Stimulated activated CD8-positive, alpha-beta memory T cell treated with anti-CD3 and anti-CD28 coated beads, Interleukin-7, amount 100 ng/mL, for 48 hours (primary cell): ENCODE data around the gene DHRS9.

Source experiments
- DNase-seq, 2 donors: peaks; one replicate each; pipeline ENCODE4 v3.0.0-alpha.2; 2020; ENCODE audit warnings: low read depth in 1 of 2; ENCODE audit errors: extremely low read depth in 1 of 2

Gene DHRS9

GRCh38 chr2:169065422-169065821 lies 3.9 kb upstream of the DHRS9 start:
- no peak for DNase-seq

GRCh38 chr2:169065864-169066517 lies 3.4 kb upstream of the DHRS9 start:
- no peak for DNase-seq

- no peak for DNase-seq
Observed at GRCh38 chr2:169066897-169067296, 2.5 kb upstream of the DHRS9 start.

GRCh38 chr2:169069833-169070232 lies 470 bp downstream of the DHRS9 start:
- no peak for DNase-seq

- no peak for DNase-seq
Observed at GRCh38 chr2:169071455-169071854, 2.1 kb downstream of the DHRS9 start.

- DNase-seq = no peak
Observed at GRCh38 chr2:169072163-169072925, 3.0 kb downstream of the DHRS9 start.

GRCh38 chr2:169073211-169073962 lies 4.0 kb downstream of the DHRS9 start:
- no peak for DNase-seq

- no peak for DNase-seq
Observed at GRCh38 chr2:169073963-169074751, 4.8 kb downstream of the DHRS9 start.

- no peak for DNase-seq
Observed at GRCh38 chr2:169077674-169078240, 8.4 kb downstream of the DHRS9 start.

- no peak for DNase-seq
Observed at GRCh38 chr2:169080250-169081069, 11.1 kb downstream of the DHRS9 start.

GRCh38 chr2:169081551-169081950 lies 12.2 kb downstream of the DHRS9 start:
- no peak for DNase-seq

- DNase-seq = no peak
Observed at GRCh38 chr2:169082995-169083394, 13.6 kb downstream of the DHRS9 start.

- no peak for DNase-seq
Observed at GRCh38 chr2:169086893-169087467, 17.6 kb downstream of the DHRS9 start.

- DNase-seq = no peak
Observed at GRCh38 chr2:169087757-169088379, 18.5 kb downstream of the DHRS9 start.

- DNase-seq = no peak
Observed at GRCh38 chr2:169089182-169089581, 19.8 kb downstream of the DHRS9 start.

- no peak for DNase-seq
Observed at GRCh38 chr2:169090133-169090820, 20.9 kb downstream of the DHRS9 start.

- no peak for DNase-seq
Observed at GRCh38 chr2:169091256-169091655, 21.9 kb downstream of the DHRS9 start.

GRCh38 chr2:169091761-169092519 lies 22.6 kb downstream of the DHRS9 start:
- no peak for DNase-seq
